Breast epithelium (tissue), 4 donors: ENCODE results near the gene ATP2B1. TPM values are rescaled to one million over a fixed set of nuclear protein-coding genes. Genes with fewer than 3 reads are reported as not detected.

Source experiments
- DNase-seq, 2 donors: peaks; one replicate each; pipeline ENCODE4 v3.0.0-alpha.2; 2019; ENCODE audit warnings: low spot score in 2 of 2
- H3K27ac ChIP-seq, 2 donors: fragments of 200-600 bp; sonication (generic) in 1 of 2; one replicate each; pipeline ENCODE4 v1.5.1; 2016 to 2019; ENCODE audit warnings: mild to moderate bottlenecking in 1 of 2
- H3K27me3 ChIP-seq, 2 donors: fragments of 200-600 bp; sonication (generic) in 1 of 2; one replicate each; pipeline versions ENCODE4 v1.5.1 to v1.6.0; 2017 to 2019; ENCODE audit warnings: control low read depth in 1 of 2, mild to moderate bottlenecking in 1 of 2
- H3K36me3 ChIP-seq: fragments of 200-600 bp; one replicate; pipeline ENCODE4 v1.5.1; 2019
- H3K4me1 ChIP-seq, 2 donors: fragments of 200-600 bp; sonication (generic); one replicate each; pipeline ENCODE4 v1.5.1; 2016 to 2019; ENCODE audit warnings: control low read depth in 1 of 2
- H3K4me3 ChIP-seq, 3 donors: fragments of 200-600 bp; sonication (generic); 1 replicate in 2 of 3; 2 replicates in 1 of 3; pipeline ENCODE4 v1.5.1; 2016 to 2019; ENCODE audit warnings: mild to moderate bottlenecking in 3 of 3, moderate library complexity in 2 of 3
- H3K9me3 ChIP-seq, 2 donors: fragments of 200-600 bp; sonication (generic) in 1 of 2; one replicate each; pipeline ENCODE4 v1.5.1; 2016 to 2019; ENCODE audit warnings: control low read depth in 1 of 2
- POLR2A ChIP-seq: fragments of 450-650 bp; IDR thresholded peaks from one replicate; pipeline ENCODE4 v1.6.1; 2016; ENCODE audit warnings: antibody characterized with exemption, mild to moderate bottlenecking, moderate library complexity
- POLR2AphosphoS5 ChIP-seq, 3 donors: sonication (generic); formaldehyde crosslinking; IDR thresholded peaks; one replicate each; pipeline ENCODE4 v1.6.1; 2017; ENCODE audit warnings: antibody characterized with exemption in 3 of 3
- intact Hi-C: fragments of 100-400 bp; cut with DNase I; formaldehyde crosslinking; loops from one replicate; pipeline ENCODE4 v1.15.1; 2023; ENCODE audit warnings: low total_unique reads
- total RNA-seq, 3 donors: library from RNA; depleted of rRNA; stranded (reverse); fragments of >200 nt; gene quantifications; one replicate each; pipeline ENCODE4 v1.1.0, GENCODE V29; 2016
- TF ChIP-seq, protein P1 (sequence below), 3 donors: fragments of 450-650 bp; IDR thresholded peaks; one replicate each; pipeline ENCODE4 v1.5.1; 2016 to 2017; ENCODE audit warnings: antibody characterized with exemption in 3 of 3, mild to moderate bottlenecking in 3 of 3, moderate library complexity in 3 of 3

ATP2B1 gene
- total RNA-seq, 3 donors from 2014 or later, result 40.3 to 76.8 (median 54.6) TPM

DNA sequence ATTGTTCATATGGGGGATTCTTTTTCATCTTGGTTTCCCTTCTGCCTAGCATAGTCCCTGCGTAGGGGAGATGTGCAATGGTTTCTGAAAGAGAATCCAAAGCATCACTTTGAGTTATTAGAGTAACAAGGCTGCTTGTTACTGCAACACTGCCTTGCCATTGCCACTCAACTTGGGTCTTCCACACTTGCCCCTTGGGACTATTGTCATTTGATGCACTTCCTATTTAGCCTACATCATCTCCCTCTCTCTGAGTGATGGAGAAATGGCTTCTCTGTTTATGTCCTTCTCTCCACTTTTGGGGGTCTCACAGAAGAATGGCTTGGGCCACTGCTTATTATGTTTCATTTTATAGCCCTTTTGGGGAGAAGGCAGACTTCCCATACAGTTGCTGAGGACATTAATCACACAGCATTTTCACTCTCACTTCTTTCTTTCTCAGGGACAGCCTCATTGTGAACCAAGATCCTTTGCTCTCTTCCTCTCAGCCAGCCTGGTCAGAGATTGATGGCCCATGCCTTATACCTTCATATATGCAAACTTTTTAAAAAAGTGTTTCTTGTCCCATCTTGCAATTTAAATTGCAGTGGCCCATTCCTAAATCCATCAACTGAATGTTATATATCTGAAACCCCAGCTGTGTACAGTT, 131.9 kb downstream of the ATP2B1 start:
- DNase-seq, result no peak
- intact Hi-C loops, result no loop called here
- TF ChIP-seq POLR2A (no peak), POLR2AphosphoS5 (IDR thresholded peaks at IDR 0.05) (no peak)
- TF ChIP-seq, protein P1, sequence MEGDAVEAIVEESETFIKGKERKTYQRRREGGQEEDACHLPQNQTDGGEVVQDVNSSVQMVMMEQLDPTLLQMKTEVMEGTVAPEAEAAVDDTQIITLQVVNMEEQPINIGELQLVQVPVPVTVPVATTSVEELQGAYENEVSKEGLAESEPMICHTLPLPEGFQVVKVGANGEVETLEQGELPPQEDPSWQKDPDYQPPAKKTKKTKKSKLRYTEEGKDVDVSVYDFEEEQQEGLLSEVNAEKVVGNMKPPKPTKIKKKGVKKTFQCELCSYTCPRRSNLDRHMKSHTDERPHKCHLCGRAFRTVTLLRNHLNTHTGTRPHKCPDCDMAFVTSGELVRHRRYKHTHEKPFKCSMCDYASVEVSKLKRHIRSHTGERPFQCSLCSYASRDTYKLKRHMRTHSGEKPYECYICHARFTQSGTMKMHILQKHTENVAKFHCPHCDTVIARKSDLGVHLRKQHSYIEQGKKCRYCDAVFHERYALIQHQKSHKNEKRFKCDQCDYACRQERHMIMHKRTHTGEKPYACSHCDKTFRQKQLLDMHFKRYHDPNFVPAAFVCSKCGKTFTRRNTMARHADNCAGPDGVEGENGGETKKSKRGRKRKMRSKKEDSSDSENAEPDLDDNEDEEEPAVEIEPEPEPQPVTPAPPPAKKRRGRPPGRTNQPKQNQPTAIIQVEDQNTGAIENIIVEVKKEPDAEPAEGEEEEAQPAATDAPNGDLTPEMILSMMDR (IDR thresholded peaks at IDR 0.05), result no peak

DNA sequence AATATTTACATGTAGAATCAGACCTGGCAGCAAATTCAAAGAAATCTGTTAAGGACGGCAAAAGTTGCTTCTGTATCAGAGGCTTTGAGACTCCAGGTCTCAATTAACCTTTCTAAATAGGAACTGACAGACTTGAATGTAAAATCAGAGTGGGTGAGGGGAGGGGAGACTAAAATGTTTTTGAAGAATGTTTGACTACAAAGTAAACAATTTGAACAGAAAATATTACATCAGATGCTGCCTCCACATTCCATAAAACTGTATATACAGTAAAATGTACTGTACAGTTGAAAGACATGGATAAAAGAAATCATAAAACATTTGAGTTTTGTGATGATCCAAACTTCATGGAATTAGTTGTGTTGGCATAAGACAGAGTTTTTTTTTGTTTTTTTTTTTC, 133.3 kb downstream of the ATP2B1 start:
- Histone ChIP-seq H3K4me3 (no peak overlapping the region), H3K9me3 (no peaks in the 10 kb centered on the region), H3K4me1 (no peaks in the 10 kb centered on the region), H3K36me3 (no peaks in the 10 kb centered on the region), H3K27me3 (no peaks in the 10 kb centered on the region), H3K27ac (no peak overlapping the region)
- intact Hi-C loops, result no loop called here
- no peak for DNase-seq
- no peak for TF ChIP-seq POLR2A
- TF ChIP-seq, protein P1 (IDR thresholded peaks at IDR 0.05), result no peak
- TF ChIP-seq POLR2AphosphoS5 (IDR thresholded peaks at IDR 0.05), result no peak

More for the DNA sequence above, 131.9 kb downstream of the ATP2B1 start:
- Histone ChIP-seq H3K4me3 (no peak overlapping the region), H3K9me3 (no peaks in the 10 kb centered on the region), H3K27ac (no peak overlapping the region), H3K4me1 (no peaks in the 10 kb centered on the region), H3K36me3 (no peaks in the 10 kb centered on the region), H3K27me3 (no peaks in the 10 kb centered on the region)

DNA sequence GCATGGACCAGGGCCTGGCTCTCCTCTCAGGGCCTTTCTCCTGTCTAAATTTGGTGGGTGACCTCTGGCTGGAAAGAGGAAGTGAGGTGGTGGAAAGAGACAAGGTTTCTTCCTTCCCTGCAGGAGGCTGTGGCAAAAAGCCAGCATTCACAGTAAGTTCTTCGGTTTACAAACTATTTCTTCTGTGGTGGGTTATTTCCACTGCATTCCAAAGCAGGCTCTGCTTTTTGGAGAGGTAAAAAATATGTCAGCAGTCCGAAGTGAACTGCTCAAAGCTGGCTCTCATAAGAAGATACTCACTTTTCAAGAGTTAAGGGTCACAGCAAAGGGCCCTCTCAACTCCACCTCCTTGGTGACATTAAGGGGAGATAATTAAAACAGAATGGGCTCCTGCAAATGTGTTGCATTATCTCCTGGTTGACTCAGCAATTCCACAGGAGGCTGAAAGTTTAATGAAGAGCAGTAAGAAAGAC, 133.9 kb downstream of the ATP2B1 start:
- no peak for DNase-seq
- Histone ChIP-seq H3K27me3 (no peaks in the 10 kb centered on the region), H3K27ac (no peak overlapping the region), H3K4me1 (no peaks in the 10 kb centered on the region), H3K4me3 (no peak overlapping the region), H3K9me3 (no peaks in the 10 kb centered on the region), H3K36me3 (no peaks in the 10 kb centered on the region)
- intact Hi-C loops, result no loop called here
- no peak for TF ChIP-seq POLR2A
- no peak for TF ChIP-seq POLR2AphosphoS5 (IDR thresholded peaks at IDR 0.05)
- TF ChIP-seq, protein P1 (IDR thresholded peaks at IDR 0.05), result no peak

DNA sequence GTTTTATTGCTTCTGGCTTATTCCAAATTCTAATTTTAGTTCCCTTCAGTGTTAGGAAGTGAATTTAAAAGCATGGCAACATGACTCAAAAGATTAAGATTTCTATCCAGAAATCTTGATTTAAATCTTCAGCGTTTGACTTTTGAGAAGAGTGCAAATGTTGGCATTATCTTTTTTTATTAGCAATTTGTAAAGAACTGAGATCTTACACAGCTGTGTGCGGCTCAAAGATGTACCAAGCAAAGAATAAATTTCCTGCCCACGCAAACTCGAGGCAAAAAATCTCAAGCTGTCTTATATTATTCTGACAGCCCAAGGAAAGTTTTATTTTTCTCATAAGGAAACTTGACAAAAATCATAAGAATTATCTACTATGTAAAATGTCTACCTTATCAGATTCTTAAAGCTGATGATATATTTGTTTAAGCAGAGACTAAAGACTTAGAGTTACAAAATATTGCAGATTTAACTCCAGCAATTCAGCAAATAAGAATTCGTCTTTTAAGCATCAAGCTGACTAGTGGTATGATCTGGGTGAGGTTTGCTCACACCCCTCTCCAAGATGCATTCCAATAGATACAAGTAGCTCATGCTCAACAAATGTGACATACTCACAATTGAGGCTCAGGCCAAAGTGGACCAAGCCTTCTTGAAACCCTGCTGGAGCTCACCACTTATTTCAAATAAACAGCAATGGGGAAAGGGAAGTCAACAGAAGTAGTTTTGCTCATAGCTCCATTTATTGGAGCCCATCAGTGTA, 135.4 kb downstream of the ATP2B1 start:
- no peak for TF ChIP-seq POLR2AphosphoS5 (IDR thresholded peaks at IDR 0.05)
- TF ChIP-seq, protein P1 (IDR thresholded peaks at IDR 0.05), result no peak
- TF ChIP-seq POLR2A, result no peak
- Histone ChIP-seq H3K9me3 (no peaks in the 10 kb centered on the region), H3K27ac (no peak overlapping the region), H3K4me3 (no peak overlapping the region), H3K4me1 (no peaks in the 10 kb centered on the region), H3K27me3 (no peaks in the 10 kb centered on the region), H3K36me3 (no peaks in the 10 kb centered on the region)
- no peak for DNase-seq
- intact Hi-C loops, result no loop called here

DNA sequence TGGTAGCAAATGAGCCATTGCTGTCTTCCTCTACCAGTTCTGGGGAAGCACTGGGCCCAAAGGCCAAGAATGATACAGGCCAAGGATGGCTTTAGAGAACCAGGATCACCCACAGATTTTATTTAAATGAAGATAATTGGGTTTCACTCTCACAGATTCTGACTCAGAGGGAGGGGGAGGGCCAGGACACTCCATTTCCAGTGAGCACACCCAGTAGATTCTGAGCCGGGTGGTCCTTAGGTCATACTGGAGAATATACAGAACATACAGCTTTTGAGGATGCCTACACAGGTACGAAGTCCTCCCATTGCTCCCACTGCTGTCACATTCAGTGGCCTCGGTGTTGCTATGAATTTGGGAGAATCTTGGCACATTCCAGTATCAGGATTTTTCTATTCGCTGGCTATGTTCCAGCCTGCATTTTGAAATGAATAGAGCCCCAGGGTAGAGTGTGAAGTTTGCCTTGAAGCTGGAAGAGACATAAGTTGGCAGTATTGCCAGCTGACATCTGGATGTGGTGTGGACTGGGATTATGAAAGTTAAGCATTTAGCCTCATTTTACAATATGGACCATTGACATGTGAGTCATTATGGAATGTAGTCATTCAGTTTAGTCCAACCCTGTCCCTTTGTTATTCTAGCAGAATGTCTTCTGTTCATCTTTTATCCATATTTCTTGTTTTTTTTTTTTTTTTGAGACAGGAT, 137.0 kb downstream of the ATP2B1 start:
- H3K27me3 ChIP-seq, result no peaks in the 10 kb centered on the region
- intact Hi-C loops, result no loop called here
- TF ChIP-seq, protein P1 (IDR thresholded peaks at IDR 0.05), result no peak
- TF ChIP-seq POLR2A (no peak), POLR2AphosphoS5 (IDR thresholded peaks at IDR 0.05) (no peak)

More for the DNA sequence above, 137.0 kb downstream of the ATP2B1 start:
- no peak overlapping the region for H3K4me3 ChIP-seq
- H3K27ac ChIP-seq, result no peak overlapping the region
- H3K36me3 ChIP-seq, result no peaks in the 10 kb centered on the region
- no peak for DNase-seq
- no peaks in the 10 kb centered on the region for H3K9me3 ChIP-seq
- no peaks in the 10 kb centered on the region for H3K4me1 ChIP-seq
